HG02885 (cell line): Measurements from ENCODE around the gene MYL5.
"Not testable (repeated sequence)": the region's sequence is repeated elsewhere in the genome, so short reads cannot be mapped to it uniquely, and the experiment has no call there.

ENCODE experiments used
- ATAC-seq: cut with Tn5 transposase; IDR thresholded peaks from one replicate; pipeline ENCODE4 v1.9.1; 2021; ENCODE audit warnings: mild to moderate bottlenecking; ENCODE audit not compliant: unreplicated experiment, poor library complexity

Gene MYL5

GRCh38 chr4:722169-722725 lies 47.9 kb downstream of the MYL5 start:
- ATAC-seq, result no peak

- no peak for ATAC-seq
Observed at GRCh38 chr4:722851-723360, 48.6 kb downstream of the MYL5 start.

GRCh38 chr4:723751-724530 lies 49.6 kb downstream of the MYL5 start:
- ATAC-seq, result no peak

GRCh38 chr4:725391-726234 lies 51.3 kb downstream of the MYL5 start:
- ATAC-seq, result no peak

- no peak for ATAC-seq
Observed at GRCh38 chr4:726235-726787, 52.0 kb downstream of the MYL5 start.

GRCh38 chr4:726838-727237 lies 52.5 kb downstream of the MYL5 start:
- no peak for ATAC-seq

- no peak for ATAC-seq
Observed at GRCh38 chr4:727576-727975, 53.2 kb downstream of the MYL5 start.

GRCh38 chr4:729336-730315 lies 55.3 kb downstream of the MYL5 start:
- ATAC-seq, result no peak

GRCh38 chr4:730511-730910 lies 56.2 kb downstream of the MYL5 start:
- no peak for ATAC-seq

GRCh38 chr4:730946-731904 lies 56.9 kb downstream of the MYL5 start:
- not testable (repeated sequence) for ATAC-seq
